GM13976 (cell line): Measurements from ENCODE around the gene PARN.
"Not testable (repeated sequence)": the region's sequence is repeated elsewhere in the genome, so short reads cannot be mapped to it uniquely, and the experiment has no call there.

Experiments
- DNase-seq: peaks from one replicate; pipeline ENCODE4 v3.0.0; 2012; ENCODE audit warnings: low spot score
- in situ Hi-C: fragments of 300-500 bp; cut with MboI; formaldehyde crosslinking; loops from one replicate; pipeline ENCODE4 v1.12.0; 2022; ENCODE audit warnings: low sequenced_read_pairs, mixed read lengths, inconsistent platforms; ENCODE audit not compliant: unreplicated experiment
- TF ChIP-seq, protein P1 (sequence below): IDR thresholded peaks from 2 replicates; pipeline ENCODE4 v1.5.1; 2012; ENCODE audit warnings: borderline replicate concordance, mild to moderate bottlenecking; ENCODE audit not compliant: insufficient read depth; ENCODE audit errors: extremely low read depth, missing control alignments, control extremely low read depth

Gene PARN

DNA sequence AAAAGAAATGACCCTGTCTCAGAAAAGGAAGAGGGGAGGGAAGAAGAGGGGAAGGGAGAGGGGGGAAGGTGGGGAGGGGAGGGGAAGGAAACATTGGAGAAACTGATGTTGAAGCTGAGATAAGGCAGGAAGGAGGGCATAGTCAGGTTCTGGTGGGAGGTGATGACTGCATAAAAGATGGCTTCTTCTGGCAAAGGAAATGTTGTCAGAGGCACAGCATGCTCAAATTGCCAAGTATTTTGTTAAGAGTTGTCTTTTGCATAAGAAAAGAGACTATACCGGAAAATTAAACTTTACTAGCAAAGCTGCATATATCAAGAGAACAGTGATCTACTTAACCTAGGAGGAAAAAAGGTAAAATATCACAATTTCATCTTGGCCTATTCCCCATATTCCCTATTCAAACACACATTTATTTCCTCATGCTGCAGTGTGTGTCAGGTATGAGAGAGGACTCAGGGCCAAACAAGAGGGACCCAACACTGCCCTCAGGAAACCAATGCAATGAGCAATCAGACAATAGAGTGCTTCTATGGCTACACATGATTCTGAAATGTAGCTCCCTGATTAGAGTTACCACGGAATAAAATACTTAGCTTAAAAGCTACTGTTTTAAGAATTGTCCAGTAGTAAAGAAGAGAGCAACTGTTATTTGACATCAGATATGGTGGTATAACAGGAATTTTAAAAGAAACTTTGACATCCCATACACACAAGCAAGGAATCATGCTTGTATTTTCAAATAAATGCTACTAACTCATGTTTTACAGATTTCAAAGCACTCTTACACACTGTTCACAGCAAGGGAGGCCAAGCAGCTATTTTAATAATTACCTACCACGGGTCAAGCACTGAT lies 80.9 kb downstream of the PARN start:
- DNase-seq = no peak
- in situ Hi-C loops = loop anchor here (25.0 kb wide), 1 partner anchor 612 kb away; no protein-coding TSS in a partner anchor
- TF ChIP-seq, protein P1, sequence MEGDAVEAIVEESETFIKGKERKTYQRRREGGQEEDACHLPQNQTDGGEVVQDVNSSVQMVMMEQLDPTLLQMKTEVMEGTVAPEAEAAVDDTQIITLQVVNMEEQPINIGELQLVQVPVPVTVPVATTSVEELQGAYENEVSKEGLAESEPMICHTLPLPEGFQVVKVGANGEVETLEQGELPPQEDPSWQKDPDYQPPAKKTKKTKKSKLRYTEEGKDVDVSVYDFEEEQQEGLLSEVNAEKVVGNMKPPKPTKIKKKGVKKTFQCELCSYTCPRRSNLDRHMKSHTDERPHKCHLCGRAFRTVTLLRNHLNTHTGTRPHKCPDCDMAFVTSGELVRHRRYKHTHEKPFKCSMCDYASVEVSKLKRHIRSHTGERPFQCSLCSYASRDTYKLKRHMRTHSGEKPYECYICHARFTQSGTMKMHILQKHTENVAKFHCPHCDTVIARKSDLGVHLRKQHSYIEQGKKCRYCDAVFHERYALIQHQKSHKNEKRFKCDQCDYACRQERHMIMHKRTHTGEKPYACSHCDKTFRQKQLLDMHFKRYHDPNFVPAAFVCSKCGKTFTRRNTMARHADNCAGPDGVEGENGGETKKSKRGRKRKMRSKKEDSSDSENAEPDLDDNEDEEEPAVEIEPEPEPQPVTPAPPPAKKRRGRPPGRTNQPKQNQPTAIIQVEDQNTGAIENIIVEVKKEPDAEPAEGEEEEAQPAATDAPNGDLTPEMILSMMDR = no peak

DNA sequence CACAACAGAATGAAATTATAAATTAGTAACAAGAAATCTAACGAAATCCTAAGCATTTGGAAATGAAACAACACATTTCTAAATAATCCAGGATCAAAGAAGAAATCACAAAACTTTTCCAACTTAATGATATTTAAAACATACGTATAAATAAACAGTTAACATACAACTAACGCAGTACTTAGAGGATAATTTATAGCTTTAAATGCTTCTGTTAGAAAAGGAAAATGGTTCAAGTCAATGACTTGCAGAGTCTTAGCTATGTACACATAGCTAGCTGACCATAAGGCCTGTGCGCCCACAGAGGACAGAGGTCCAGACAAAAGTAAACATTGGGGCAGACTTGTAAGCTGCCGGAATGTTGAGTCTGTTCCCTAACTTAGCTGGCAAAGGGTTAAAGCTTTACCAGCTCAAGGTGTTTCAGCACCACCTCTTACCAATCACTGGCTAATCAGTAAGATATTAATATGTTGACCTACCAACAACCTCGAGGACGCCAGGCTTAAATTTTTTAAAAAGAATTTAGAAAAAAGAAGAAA lies 84.6 kb downstream of the PARN start:
- in situ Hi-C loops = loop anchor here (25.0 kb wide), 1 partner anchor 608 kb away; no protein-coding TSS in a partner anchor
- TF ChIP-seq, protein P1 = no peak
- DNase-seq = no peak

DNA sequence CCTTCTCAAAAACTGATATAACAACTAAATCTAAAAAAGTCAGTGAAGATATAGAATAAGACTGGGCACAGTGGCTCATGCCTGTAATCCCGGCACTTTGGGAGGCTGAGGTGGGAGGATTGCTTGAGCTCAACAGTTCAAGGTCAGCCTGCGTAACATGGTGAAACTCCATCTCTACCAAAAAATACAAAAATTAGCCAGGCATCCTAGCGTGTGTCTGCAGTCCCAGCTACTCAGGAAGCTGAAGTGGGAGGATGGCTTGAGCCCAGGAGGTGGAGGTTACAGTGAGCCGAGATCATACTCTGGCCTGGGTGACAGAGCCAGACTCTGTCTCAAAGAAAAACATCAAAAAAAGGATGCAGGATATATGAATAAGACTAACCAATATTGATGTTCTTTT lies 85.2 kb downstream of the PARN start:
- not testable (repeated sequence) for DNase-seq
- in situ Hi-C loops = loop anchor here (25.0 kb wide), 1 partner anchor 608 kb away; no protein-coding TSS in a partner anchor

DNA sequence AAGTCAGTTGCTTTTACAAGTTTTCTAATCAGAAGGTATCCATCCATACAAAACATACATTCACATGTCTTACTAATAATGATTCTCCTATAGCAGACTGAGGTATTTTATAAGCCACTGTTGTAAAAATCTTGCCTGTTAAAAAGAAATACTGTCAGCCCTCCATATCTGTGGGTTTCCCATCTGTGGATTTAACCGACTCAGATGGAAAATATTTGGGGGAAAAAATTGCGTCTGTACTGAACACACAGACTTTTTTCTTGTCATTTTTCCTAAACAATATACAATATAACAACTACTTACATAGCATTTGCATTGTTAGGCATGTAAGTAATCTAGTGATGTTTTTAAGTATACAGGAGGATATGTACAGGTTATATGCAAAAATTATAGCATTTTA lies 90.4 kb downstream of the PARN start:
- TF ChIP-seq, protein P1 = no peak
- DNase-seq = no peak
- in situ Hi-C loops = loop anchor here (25.0 kb wide), 1 partner anchor 602 kb away; no protein-coding TSS in a partner anchor

DNA sequence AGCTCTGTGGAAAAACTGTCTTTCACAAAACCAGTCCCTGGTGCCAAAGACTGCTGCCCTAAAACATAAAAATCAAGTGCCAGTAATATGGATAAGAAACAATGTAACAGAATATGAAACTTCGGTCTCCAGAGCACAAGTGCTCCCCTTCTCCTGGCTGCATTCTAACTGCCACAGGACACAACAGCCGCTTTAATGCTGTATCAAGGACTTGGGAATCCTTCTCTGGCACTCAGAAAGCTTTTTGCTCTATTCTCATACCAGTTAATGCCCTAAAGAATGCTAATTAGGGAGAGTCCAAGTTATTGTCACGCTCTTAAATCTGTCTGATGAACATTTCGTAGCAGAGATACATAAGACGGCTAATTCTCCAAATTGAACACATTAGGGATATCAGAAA lies 90.9 kb downstream of the PARN start:
- TF ChIP-seq, protein P1 = no peak
- in situ Hi-C loops = loop anchor here (25.0 kb wide), 1 partner anchor 602 kb away; no protein-coding TSS in a partner anchor
- no peak for DNase-seq

DNA sequence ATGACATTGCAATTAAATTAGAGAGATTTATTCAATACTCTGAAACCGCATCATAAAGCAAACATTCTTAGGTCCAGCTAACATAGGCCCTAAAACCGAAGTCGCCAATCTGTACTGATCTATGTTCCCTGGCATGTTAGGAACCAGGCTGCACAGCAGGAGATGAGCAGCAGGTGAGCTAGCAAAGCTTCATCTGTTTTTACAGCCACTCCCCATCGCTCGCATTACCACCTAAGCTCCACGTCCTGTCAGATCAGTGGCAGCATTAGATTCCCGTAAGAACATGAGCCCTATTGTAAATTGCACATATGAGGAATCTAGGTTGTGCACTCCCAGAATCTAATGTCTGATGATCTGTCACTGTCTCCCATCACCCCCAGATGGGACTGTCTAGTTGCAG lies 91.5 kb downstream of the PARN start:
- TF ChIP-seq, protein P1 = no peak
- in situ Hi-C loops = loop anchor here (25.0 kb wide), 1 partner anchor 601 kb away; no protein-coding TSS in a partner anchor

DNA sequence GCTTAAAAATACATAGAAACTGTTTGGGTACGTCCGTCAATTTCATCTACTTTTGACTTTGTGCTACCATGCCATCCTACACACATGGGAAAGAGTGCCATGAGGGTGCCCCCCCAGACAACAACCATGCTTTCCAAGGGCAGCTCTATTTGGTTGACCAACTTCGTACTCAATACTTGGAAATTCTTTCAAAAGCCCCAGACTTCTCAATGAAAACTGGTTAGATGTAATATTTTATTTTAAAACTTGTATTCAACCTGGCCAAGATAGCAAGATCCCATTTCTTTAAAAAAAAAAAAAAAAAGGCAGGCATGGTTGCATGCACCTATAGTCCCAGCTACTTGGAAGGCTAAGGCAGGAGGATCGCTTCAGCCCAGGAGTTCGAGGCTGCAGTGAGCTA lies 98.4 kb downstream of the PARN start:
- DNase-seq = no peak
- in situ Hi-C loops = loop anchor here (25.0 kb wide), 1 partner anchor 594 kb away; no protein-coding TSS in a partner anchor
- TF ChIP-seq, protein P1 = no peak

More for the DNA sequence above, 91.5 kb downstream of the PARN start:
- DNase-seq = no peak
